ENCODE data around the gene PHRF1.

- TF ChIP-seq CTCF (IDR thresholded peaks at IDR 0.05) = no peak
- no peak for TF ChIP-seq POLR2A (IDR thresholded peaks at IDR 0.05)
Measured at GRCh38 chr11:592918-593317, 16.6 kb downstream of the PHRF1 start.
